ENCODE measurements around the gene ZNF302.

ZNF302 gene

GRCh38 chr19:34669305-34669704 is 8.2 kb upstream of the ZNF302 start:
- in situ Hi-C loops (cut with HindIII; ENCODE audit: low sequenced_read_pairs): no loop called here

- in situ Hi-C loops (cut with HindIII; ENCODE audit: low sequenced_read_pairs): no loop called here
Measured at GRCh38 chr19:34671972-34672371, 5.5 kb upstream of the ZNF302 start.

GRCh38 chr19:34673590-34673989 is 3.9 kb upstream of the ZNF302 start:
- in situ Hi-C loops (cut with HindIII; ENCODE audit: low sequenced_read_pairs): no loop called here

DNA sequence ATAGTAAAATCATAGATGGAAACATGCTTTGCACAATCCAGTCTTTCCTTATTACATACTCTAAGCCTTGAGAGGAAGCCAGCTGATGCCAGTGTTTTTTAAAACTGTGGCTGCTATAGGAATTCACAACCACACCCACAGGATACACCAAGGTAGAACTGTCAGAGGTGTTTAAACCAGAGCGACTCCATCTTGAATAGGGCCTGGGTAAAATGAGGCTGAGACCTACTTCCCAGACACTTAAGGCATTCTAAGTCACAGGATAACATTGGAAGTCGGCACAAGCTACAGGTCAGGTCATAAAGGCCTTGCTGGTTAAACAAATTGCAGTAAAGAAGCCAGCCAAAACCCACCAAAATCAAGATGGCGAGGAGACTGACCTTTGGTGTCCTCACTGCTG is 2.2 kb upstream of the ZNF302 start:
- in situ Hi-C loops (cut with HindIII; ENCODE audit: low sequenced_read_pairs): no loop called here

- in situ Hi-C loops (cut with HindIII; ENCODE audit: low sequenced_read_pairs): no loop called here
Measured at GRCh38 chr19:34675919-34676318, 1.6 kb upstream of the ZNF302 start.

GRCh38 chr19:34676697-34677385 is 637 bp upstream of the ZNF302 start, which contains the start of gene SCGB2B2:
Gene SCGB2B2 (minus strand): TSS chr19:34677159. CDS start chr19:34594563, 82,596 bp downstream.
- in situ Hi-C loops (cut with HindIII; ENCODE audit: low sequenced_read_pairs): no loop called here

DNA sequence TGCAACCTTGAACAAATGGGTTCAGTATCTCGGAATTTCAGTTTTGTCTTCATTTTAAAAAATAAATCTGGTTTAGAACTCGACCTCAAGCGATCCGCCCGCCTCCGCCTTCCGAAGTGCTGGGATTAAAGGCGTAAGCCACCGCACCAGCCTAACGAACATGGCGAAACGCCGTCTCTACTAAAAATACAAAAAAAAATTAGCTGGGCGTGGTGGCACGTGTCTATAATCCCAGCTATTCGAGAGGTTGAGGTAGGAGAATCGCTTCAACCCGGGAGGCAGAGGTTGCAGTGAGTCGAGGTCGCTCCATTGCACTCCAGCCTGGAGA is 571 bp downstream of the ZNF302 start:
- in situ Hi-C loops (cut with HindIII; ENCODE audit: low sequenced_read_pairs): no loop called here

GRCh38 chr19:34678421-34678820 is 943 bp downstream of the ZNF302 start:
- in situ Hi-C loops (cut with HindIII; ENCODE audit: low sequenced_read_pairs): no loop called here

DNA sequence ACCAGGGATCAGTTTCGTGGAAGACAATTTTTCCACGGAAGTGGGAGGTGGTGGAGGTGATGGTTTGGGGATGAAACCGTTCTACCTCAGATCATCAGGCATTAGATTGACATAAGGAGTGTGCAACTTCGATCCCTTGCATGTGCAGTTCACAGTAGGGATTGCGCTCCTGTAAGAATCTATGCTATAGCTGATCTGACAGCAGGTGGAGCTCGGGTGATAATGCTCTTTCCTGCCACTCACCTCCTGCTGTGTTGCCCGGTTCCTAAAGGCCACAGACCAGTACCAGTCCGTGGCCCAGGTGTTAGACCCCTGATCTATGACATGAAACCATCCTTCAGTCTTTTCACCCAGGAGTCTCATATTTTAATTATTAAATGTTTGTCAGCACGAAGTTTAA is 4.0 kb downstream of the ZNF302 start:
- in situ Hi-C loops (cut with HindIII; ENCODE audit: low sequenced_read_pairs): no loop called here

- in situ Hi-C loops (cut with HindIII; ENCODE audit: low sequenced_read_pairs): loop anchor here (5.0 kb wide), 3 partner anchors 48 to 92 kb away; no protein-coding TSS in a partner anchor
Measured at GRCh38 chr19:34685266-34685665, 7.8 kb downstream of the ZNF302 start.

DNA sequence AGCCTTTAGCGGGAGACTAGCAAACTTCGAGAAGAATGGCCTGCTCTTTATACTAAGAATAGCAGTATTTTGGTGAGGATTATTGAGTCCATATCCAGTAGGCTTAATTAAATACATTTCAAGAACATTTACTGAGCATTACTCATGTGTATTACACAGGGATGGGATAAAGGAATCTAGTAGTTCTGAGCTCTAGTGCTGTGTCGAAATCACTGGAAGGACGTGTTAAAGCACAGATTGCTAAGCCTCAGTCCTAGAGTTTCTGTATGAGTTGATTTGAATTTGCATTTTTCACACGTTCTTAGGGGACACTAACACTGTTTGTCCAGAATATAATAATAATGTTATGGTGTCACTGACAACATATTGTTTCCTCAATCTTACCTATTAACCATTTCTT is 9.0 kb downstream of the ZNF302 start:
- in situ Hi-C loops (cut with HindIII; ENCODE audit: low sequenced_read_pairs): loop anchor here (5.0 kb wide), 3 partner anchors 49 to 91 kb away; no protein-coding TSS in a partner anchor

- in situ Hi-C loops (cut with HindIII; ENCODE audit: low sequenced_read_pairs): loop anchor here (5.0 kb wide), 3 partner anchors 50 to 90 kb away; no protein-coding TSS in a partner anchor
Measured at GRCh38 chr19:34687348-34687747, 9.9 kb downstream of the ZNF302 start.

- in situ Hi-C loops (cut with HindIII; ENCODE audit: low sequenced_read_pairs): loop anchor here (5.0 kb wide), 3 partner anchors 49 to 89 kb away; no protein-coding TSS in a partner anchor
Measured at GRCh38 chr19:34688592-34688991, 11.1 kb downstream of the ZNF302 start.

- in situ Hi-C loops (cut with HindIII; ENCODE audit: low sequenced_read_pairs): no loop called here
Measured at GRCh38 chr19:34690372-34690771, 12.9 kb downstream of the ZNF302 start.

- in situ Hi-C loops (cut with HindIII; ENCODE audit: low sequenced_read_pairs): no loop called here
Measured at GRCh38 chr19:34692549-34692948, 15.1 kb downstream of the ZNF302 start.

GRCh38 chr19:34707661-34708060 is 30.2 kb downstream of the ZNF302 start:
- in situ Hi-C loops (cut with HindIII; ENCODE audit: low sequenced_read_pairs): no loop called here

DNA sequence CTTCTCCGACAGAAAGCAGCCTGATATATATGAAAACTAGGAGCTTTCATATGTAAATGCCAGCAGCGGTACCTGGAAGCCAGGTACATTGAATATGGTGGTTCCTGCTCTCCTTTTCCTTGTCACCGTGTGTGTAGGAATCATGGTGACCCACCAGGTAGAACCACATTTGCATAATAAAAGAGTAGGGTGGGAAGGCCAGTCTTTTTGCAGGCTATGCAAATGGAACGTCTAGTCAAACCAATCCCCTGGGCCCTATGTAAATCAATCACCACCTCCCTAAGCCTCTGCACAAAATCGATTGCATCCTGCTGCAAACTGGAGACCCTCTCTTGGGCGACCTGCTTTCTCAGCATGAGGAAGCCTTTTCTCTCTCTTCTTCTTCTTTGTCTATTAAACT is 34.4 kb downstream of the ZNF302 start:
- in situ Hi-C loops (cut with HindIII; ENCODE audit: low sequenced_read_pairs): no loop called here

GRCh38 chr19:34712395-34713261 is 35.1 kb downstream of the ZNF302 start:
- in situ Hi-C loops (cut with HindIII; ENCODE audit: low sequenced_read_pairs): no loop called here

GRCh38 chr19:34713262-34713637 is 35.8 kb downstream of the ZNF302 start:
- in situ Hi-C loops (cut with HindIII; ENCODE audit: low sequenced_read_pairs): no loop called here

DNA sequence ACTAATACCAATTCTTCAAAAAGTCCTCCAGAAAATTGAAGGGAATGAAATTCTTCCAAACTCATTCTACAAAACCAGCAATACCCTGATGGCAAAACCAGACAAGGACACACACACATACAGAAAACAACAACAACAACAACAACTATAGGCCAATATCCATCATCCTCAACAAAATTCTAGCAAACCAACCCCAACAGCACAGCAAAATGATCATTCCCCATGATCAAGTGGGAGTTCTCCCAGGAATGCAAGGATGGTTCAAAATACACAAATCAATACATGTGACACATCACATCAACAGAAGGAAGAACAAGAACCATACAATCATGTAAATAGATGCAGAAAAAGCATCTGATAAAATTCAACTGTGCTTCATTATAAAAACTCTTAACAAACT is 37.9 kb downstream of the ZNF302 start:
- in situ Hi-C loops (cut with HindIII; ENCODE audit: low sequenced_read_pairs): no loop called here

- in situ Hi-C loops (cut with HindIII; ENCODE audit: low sequenced_read_pairs): no loop called here
Measured at GRCh38 chr19:34722353-34722752, 44.9 kb downstream of the ZNF302 start.

DNA sequence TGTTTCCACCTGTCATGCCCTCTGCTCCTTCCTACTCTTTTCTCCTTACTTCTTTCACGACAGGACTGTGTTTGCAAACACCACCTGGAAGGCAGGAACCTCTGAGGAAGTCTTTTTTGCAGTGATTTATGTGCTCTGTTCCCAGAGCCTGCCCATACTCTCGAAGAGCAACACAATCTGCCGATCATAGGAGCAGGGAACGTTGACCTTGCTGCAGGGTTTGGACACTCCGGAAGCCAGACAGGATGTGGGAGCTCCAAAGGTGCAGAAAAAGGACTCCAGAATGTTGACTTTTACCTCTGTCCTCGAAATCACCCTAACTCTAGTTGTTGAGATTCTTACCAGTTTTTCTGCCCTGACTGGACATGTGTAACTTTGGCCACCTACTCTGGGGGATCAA is 47.9 kb downstream of the ZNF302 start:
- in situ Hi-C loops (cut with HindIII; ENCODE audit: low sequenced_read_pairs): no loop called here

Data from endothelial cell of hepatic sinusoid (primary cell).